Glutamatergic neuron (in vitro differentiated cells): Measurements from ENCODE around the gene IFT81. TPM values are rescaled to one million over a fixed set of nuclear protein-coding genes. Genes with fewer than 3 reads are reported as not detected.

ENCODE experiments used
- DNase-seq: peaks from one replicate; pipeline ENCODE4 v3.0.0; 2022
- H3K27ac Mint-ChIP-seq: one replicate; pipeline ENCODE4 v1.8.0; 2020; ENCODE audit warnings: mild to moderate bottlenecking, mixed read lengths, inconsistent platforms; ENCODE audit not compliant: unreplicated experiment
- H3K27me3 Mint-ChIP-seq: one replicate; pipeline ENCODE4 v1.8.0; 2020; ENCODE audit warnings: mild to moderate bottlenecking, moderate library complexity, mixed read lengths, inconsistent platforms; ENCODE audit not compliant: unreplicated experiment
- H3K36me3 Mint-ChIP-seq: one replicate; pipeline ENCODE4 v1.8.0; 2020; ENCODE audit warnings: mild to moderate bottlenecking, mixed read lengths, inconsistent platforms; ENCODE audit not compliant: unreplicated experiment
- H3K4me1 Mint-ChIP-seq: one replicate; pipeline ENCODE4 v1.8.0; 2020; ENCODE audit warnings: mild to moderate bottlenecking, low read depth, mixed read lengths, inconsistent platforms; ENCODE audit not compliant: unreplicated experiment
- H3K4me3 Mint-ChIP-seq: one replicate; pipeline ENCODE4 v1.8.0; 2020; ENCODE audit warnings: mild to moderate bottlenecking, mixed read lengths, inconsistent platforms; ENCODE audit not compliant: unreplicated experiment
- H3K9me3 Mint-ChIP-seq: one replicate; pipeline ENCODE4 v1.8.0; 2020; ENCODE audit warnings: mild to moderate bottlenecking, moderate library complexity, mixed read lengths, inconsistent platforms; ENCODE audit not compliant: unreplicated experiment
- CTCF ChIP-seq: fragments of 200-600 bp; sonication (generic); IDR thresholded peaks from one replicate; pipeline ENCODE4 v1.5.0; 2021; ENCODE audit not compliant: partially characterized antibody, unreplicated experiment
- total RNA-seq: library from RNA; stranded (reverse); fragmentation: NEBNext Ultra II Directional; extraction: Animal tissue kit (Norgen Biotek cat#: 25700); gene quantifications from one replicate; pipeline ENCODE4 v1.2.1, GENCODE V29; 2021; ENCODE audit not compliant: unreplicated experiment

Gene IFT81
- total RNA-seq, 1 donor from 2014 or later = 27.6 TPM

GRCh38 chr12:110156766-110157165, 32.6 kb downstream of the IFT81 start:
- DNase-seq = no peak
- TF ChIP-seq CTCF = no peak
- Mint-ChIP-seq H3K27ac (no peak overlapping the region), H3K4me3 (no peak overlapping the region), H3K27me3 (peaks cover 3% of the 10 kb centered on the region), H3K4me1 (peaks cover 4% of the 10 kb centered on the region), H3K9me3 (peaks cover 16% of the 10 kb centered on the region), H3K36me3 (peaks cover 41% of the 10 kb centered on the region)

DNA sequence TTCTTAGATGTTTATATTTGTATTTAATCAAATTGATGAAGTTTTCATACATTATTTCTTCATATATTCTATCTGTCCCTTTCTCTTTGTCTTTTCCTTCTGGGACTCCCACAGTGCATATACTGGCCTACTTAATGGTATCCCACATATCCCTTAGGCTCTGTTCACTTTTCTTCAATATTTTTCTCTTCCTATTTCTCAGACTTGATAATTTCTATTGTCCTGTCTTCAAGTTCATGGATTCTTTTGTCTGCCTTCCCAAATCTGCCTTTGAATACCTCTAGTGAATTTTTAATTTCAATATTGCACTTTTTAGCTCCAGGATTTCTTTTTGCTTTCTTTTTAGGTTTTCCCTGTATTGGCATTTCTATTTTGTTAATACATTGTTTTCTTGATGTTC, 33.4 kb downstream of the IFT81 start:
- no peak for TF ChIP-seq CTCF

DNA sequence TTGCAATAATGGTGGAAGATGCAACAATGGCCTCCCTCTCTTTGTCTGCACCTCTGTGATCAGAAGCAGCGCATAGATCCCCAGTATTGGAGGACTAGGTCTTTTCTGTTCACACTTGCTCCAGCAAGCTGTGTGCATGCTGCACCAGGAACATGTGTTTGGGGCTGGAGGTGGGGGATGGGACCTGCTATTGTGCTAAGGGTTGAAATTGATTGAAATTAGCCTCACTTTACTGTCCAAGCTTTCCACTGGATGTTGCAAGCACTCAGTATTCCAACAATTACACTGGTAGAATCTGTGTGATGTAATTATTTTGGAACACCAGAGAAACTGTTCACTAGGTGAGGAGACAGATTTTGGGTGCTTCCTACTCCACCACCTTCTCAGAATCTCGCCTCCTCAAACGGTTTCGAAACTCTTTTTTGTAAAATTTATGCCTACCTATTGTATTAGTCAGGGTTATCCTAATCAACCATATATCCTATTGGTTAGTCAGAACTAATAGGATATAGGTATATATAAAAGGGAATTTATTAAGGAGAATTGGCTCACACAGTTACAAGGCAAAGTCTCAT, 35.6 kb downstream of the IFT81 start:
- TF ChIP-seq CTCF = no peak
- Mint-ChIP-seq H3K4me3 (no peak overlapping the region), H3K27me3 (peaks cover 3% of the 10 kb centered on the region), H3K36me3 (peaks cover 30% of the 10 kb centered on the region), H3K27ac (peak overlapping the region; percentile 37), H3K9me3 (peaks cover 16% of the 10 kb centered on the region), H3K4me1 (peaks cover 4% of the 10 kb centered on the region)
- DNase-seq = peak; percentile 37

More for the DNA sequence above, 33.4 kb downstream of the IFT81 start:
- no peak overlapping the region for H3K27ac Mint-ChIP-seq
- H3K27me3 Mint-ChIP-seq = peaks cover 3% of the 10 kb centered on the region
- peaks cover 34% of the 10 kb centered on the region for H3K36me3 Mint-ChIP-seq
- no peak overlapping the region for H3K4me3 Mint-ChIP-seq
- H3K9me3 Mint-ChIP-seq = peaks cover 16% of the 10 kb centered on the region
- peaks cover 4% of the 10 kb centered on the region for H3K4me1 Mint-ChIP-seq
- DNase-seq = no peak

DNA sequence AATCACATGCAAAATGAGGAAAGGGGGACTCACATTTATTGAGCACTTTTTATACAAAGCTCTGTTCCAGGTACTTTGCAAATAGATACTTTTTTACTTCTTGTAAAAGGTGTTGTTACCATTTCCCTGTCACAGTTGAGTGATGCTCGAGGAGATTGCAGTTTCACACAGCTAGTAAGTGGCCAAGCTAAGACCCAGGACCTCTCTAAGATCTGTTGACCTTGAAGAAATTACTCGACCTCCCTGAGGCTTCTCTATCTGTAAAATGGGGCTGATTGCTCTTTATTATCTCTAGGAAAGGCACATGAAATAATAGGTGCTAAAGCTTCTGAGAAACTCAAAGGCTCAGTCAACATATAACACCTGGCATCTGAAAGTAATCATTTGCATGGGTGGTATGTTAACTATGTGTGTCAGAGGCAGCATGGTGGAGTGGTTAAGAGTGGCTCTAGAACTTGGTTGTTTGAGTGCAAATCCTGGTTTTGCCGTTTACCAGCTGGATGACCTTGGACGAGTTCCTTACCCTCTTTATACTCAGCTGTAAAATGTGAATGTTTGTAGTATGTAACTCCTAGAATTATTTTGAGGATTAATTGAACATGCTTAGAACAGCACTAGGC, 41.5 kb downstream of the IFT81 start:
- no peak for DNase-seq
- Mint-ChIP-seq H3K9me3 (no peaks in the 10 kb centered on the region), H3K4me3 (no peak overlapping the region), H3K27ac (no peak overlapping the region), H3K27me3 (peaks cover under 1% of the 10 kb centered on the region), H3K4me1 (no peaks in the 10 kb centered on the region), H3K36me3 (peaks cover 5% of the 10 kb centered on the region)
- no peak for TF ChIP-seq CTCF

DNA sequence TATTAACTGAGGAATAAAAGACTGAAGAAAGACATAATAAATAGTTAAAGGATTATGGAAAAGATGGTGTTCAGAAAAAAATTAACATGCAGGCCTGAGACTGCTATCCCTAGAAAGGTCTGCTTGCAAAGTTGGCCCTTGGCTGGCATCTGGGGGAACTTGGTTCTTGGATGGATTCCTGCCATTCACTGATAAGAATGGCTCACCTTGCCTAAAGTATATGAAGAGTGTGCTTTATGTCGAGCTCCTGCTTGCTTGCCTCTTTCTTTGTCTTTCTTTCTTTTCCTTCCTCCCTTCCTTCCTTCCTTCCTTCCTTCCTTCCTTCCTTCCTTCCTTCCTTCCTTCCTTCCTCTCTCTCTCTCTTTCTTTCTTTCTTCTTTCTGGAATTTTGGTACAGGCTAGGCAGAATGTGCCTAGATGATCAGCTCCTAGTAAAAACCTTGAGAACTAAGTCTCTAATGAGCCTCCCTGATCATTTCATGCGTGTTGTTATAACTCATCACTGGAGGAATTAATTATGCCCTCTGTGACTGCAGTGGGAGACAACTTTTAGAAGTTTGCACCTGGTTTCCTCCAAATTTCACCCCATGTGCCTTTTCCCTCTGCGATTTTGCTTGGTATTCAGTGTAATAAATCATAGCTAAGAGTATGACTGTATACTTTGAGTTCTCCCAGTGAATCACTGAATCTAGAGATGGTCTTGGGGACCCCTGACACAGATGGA, 44.7 kb downstream of the IFT81 start:
- H3K27me3 Mint-ChIP-seq = no peaks in the 10 kb centered on the region
- DNase-seq = no peak
- no peak overlapping the region for H3K4me3 Mint-ChIP-seq
- H3K36me3 Mint-ChIP-seq = peaks cover 5% of the 10 kb centered on the region
- no peaks in the 10 kb centered on the region for H3K9me3 Mint-ChIP-seq
- no peak overlapping the region for H3K27ac Mint-ChIP-seq
- H3K4me1 Mint-ChIP-seq = no peaks in the 10 kb centered on the region
- no peak for TF ChIP-seq CTCF
